Measurements from ENCODE around the gene LIMD2.

LIMD2 gene

DNA sequence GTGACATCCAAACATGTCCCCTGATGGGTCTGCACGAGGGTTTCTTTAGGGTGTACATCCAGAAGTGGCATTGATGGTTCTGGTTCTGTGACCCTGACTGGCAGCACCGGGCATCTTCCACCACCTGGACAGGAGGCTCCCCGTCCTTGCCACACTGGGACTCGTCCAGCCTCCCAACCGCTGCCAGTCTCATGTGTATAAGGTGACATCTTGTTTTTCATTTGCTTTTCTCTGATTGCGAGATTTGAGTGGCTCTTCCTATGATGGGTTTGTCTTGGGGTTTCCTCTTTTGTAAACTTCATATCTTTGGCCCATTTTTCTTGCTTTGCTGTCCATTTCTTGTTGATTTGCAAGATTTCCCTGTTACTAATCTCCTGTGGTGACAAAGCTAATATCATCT, 9.2 kb upstream of the LIMD2 start:
- no peak overlapping the region for H2AFZ ChIP-seq (ENCODE audit: low read length, unreplicated experiment)
- H3K36me3 ChIP-seq (ENCODE audit: insufficient read depth, low read length), result peaks cover 3% of the 10 kb centered on the region; the same call in 1 of the 2 replicates
- no peak overlapping the region for H3K27ac ChIP-seq (ENCODE audit: low read depth, low read length)

DNA sequence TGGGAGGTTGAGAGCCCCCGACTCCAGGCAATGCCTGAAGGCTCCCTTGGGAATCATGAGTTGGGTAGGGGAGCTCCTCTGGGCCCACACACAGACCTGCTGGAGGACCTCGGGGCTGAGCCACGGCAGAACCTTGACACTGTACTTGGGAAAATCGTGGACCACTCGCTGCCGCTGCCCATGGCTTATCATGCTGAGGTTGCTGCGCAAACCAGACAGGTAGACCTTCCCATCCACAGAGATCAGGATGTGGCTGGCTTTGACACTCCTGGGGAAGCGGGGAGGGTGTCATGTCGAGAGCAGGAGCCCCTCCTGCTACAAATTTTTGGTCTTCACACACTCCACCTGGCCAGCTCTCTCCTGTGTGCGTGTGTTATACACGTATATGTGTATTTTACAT, 7.2 kb upstream of the LIMD2 start:
- Histone ChIP-seq H3K4me3 (ENCODE audit: low read depth, low read length) (no peak overlapping the region), H3K27ac (ENCODE audit: low read depth, low read length) (no peak overlapping the region), H3K4me1 (ENCODE audit: control insufficient read depth, insufficient read depth, low read length, unreplicated experiment) (peaks cover 8% of the 10 kb centered on the region), H3K36me3 (ENCODE audit: insufficient read depth, low read length) (peaks cover 7% of the 10 kb centered on the region; the same call in 1 of the 2 replicates), H2AFZ (ENCODE audit: low read length, unreplicated experiment) (no peak overlapping the region), H3K27me3 (ENCODE audit: insufficient read depth, low read length) (no peaks in the 10 kb centered on the region), H3K79me2 (ENCODE audit: control insufficient read depth, insufficient read depth, low read length, unreplicated experiment) (peaks cover 9% of the 10 kb centered on the region)

More for the DNA sequence above, 9.2 kb upstream of the LIMD2 start:
- Histone ChIP-seq H3K4me1 (ENCODE audit: control insufficient read depth, insufficient read depth, low read length, unreplicated experiment) (no peaks in the 10 kb centered on the region), H3K27me3 (ENCODE audit: insufficient read depth, low read length) (no peaks in the 10 kb centered on the region), H3K79me2 (ENCODE audit: control insufficient read depth, insufficient read depth, low read length, unreplicated experiment) (no peaks in the 10 kb centered on the region), H3K4me3 (ENCODE audit: low read depth, low read length) (no peak overlapping the region)

DNA sequence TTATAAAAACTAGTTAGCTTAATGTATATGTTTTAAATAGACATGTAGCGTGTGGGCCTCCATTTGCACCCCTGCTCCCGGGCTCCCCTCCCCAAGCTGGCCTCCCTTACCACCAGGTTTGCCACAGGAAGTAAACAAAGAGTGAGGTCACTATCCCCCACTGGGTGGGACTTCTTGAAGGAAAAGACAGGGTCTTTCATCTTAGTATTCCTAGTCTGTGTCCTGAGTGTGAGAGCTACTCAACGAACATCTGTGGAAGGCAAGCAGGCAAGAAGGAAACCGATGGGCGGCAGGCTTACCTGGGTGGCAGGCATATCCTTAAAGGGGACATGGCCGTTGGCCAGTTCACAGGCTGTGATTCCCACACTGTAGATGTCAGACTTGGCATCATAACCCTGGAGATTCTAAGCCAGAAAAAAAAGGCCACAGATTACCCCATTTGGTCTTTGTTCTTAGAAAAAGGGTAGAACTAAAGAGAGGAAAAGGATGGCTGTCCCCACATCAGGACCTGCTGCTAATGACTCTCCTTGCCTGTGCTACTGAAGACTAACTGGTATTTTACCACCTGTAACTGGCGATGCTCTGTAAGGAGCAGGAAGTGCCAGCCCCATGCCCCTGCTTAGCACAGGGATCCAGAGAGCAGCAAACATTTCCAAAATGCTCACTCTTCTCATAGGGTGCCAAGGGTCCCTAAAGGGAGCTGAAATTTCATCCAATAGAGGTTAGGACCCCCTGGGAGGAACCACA, 6.6 kb upstream of the LIMD2 start:
- peaks cover 13% of the 10 kb centered on the region for H3K79me2 ChIP-seq (ENCODE audit: control insufficient read depth, insufficient read depth, low read length, unreplicated experiment)
- H3K27ac ChIP-seq (ENCODE audit: low read depth, low read length), result no peak overlapping the region
- peaks cover 7% of the 10 kb centered on the region; the same call in 1 of the 2 replicates for H3K36me3 ChIP-seq (ENCODE audit: insufficient read depth, low read length)
- H3K4me3 ChIP-seq (ENCODE audit: low read depth, low read length), result no peak overlapping the region
- H2AFZ ChIP-seq (ENCODE audit: low read length, unreplicated experiment), result no peak overlapping the region
- H3K27me3 ChIP-seq (ENCODE audit: insufficient read depth, low read length), result no peaks in the 10 kb centered on the region
- peaks cover 12% of the 10 kb centered on the region for H3K4me1 ChIP-seq (ENCODE audit: control insufficient read depth, insufficient read depth, low read length, unreplicated experiment)

DNA sequence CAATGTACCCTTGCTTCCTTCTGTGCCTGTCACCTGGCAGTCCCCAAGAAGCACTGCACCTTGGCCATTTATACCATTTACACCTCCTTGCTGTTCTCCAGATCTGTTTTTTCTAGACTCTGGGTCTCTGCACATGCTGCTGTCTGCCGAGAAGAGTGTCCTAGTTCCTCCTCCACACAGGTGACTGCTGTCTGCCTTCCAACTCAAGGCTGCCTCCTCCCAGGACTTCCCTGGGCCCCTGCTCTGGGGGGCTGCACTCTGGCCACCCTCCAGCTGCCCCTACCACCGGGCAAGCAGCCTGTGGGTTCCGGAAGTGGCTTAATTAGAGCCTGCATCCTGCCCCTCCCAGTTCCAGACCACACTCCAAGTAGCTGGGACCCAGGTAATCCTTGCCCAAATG, 5.7 kb upstream of the LIMD2 start:
- Histone ChIP-seq H3K4me3 (ENCODE audit: low read depth, low read length) (no peak overlapping the region), H3K36me3 (ENCODE audit: insufficient read depth, low read length) (peaks cover 7% of the 10 kb centered on the region; the same call in 1 of the 2 replicates), H3K79me2 (ENCODE audit: control insufficient read depth, insufficient read depth, low read length, unreplicated experiment) (peaks cover 21% of the 10 kb centered on the region), H3K27ac (ENCODE audit: low read depth, low read length) (no peak overlapping the region), H2AFZ (ENCODE audit: low read length, unreplicated experiment) (no peak overlapping the region), H3K27me3 (ENCODE audit: insufficient read depth, low read length) (no peaks in the 10 kb centered on the region), H3K4me1 (ENCODE audit: control insufficient read depth, insufficient read depth, low read length, unreplicated experiment) (peaks cover 16% of the 10 kb centered on the region)

DNA sequence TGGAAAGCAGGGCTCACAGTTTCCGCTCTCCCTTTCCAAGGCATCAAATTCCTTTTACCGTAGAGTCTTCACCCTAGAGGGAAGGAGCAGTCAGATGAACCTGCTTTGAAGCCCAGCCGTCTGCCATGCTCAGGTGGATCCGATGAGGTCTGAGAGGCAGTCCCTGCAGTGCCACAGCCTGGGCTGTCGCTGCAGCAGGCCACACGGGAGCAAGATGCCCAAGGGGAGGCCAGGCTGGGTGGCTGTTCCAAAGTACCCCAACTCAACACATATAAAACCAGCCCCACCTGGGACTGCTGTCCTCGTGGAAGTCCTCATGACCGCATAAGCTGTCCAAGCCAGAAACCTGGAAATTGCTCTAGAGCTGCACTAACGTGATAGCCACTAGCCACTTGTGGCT, 4.9 kb upstream of the LIMD2 start:
- Histone ChIP-seq H2AFZ (ENCODE audit: low read length, unreplicated experiment) (no peak overlapping the region), H3K4me3 (ENCODE audit: low read depth, low read length) (no peak overlapping the region), H3K4me1 (ENCODE audit: control insufficient read depth, insufficient read depth, low read length, unreplicated experiment) (peaks cover 16% of the 10 kb centered on the region), H3K27ac (ENCODE audit: low read depth, low read length) (no peak overlapping the region), H3K27me3 (ENCODE audit: insufficient read depth, low read length) (no peaks in the 10 kb centered on the region), H3K36me3 (ENCODE audit: insufficient read depth, low read length) (peaks cover 7% of the 10 kb centered on the region; the same call in 1 of the 2 replicates), H3K79me2 (ENCODE audit: control insufficient read depth, insufficient read depth, low read length, unreplicated experiment) (peaks cover 21% of the 10 kb centered on the region)

DNA sequence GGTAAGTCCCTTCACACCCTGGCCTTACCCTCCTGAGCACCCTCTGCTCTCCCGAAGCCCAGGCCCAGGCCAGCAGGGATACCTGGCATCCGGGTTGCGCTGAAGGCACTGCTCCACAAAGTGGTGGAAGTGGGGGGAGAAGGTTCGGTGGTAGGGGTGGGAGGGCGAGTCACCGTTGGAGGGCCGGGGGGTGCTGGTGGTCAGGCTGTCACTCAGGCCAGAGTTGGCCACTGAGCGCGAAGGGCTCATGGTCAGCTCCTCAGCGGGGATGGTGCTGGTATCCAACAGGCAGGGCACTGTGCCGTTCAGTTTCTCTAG, 4.3 kb upstream of the LIMD2 start:
- H3K27ac ChIP-seq (ENCODE audit: low read depth, low read length), result no peak overlapping the region
- H3K27me3 ChIP-seq (ENCODE audit: insufficient read depth, low read length), result no peaks in the 10 kb centered on the region
- H3K36me3 ChIP-seq (ENCODE audit: insufficient read depth, low read length), result peaks cover 7% of the 10 kb centered on the region; the same call in 1 of the 2 replicates
- H3K4me3 ChIP-seq (ENCODE audit: low read depth, low read length), result no peak overlapping the region
- peaks cover 21% of the 10 kb centered on the region for H3K79me2 ChIP-seq (ENCODE audit: control insufficient read depth, insufficient read depth, low read length, unreplicated experiment)
- H2AFZ ChIP-seq (ENCODE audit: low read length, unreplicated experiment), result no peak overlapping the region
- peaks cover 17% of the 10 kb centered on the region for H3K4me1 ChIP-seq (ENCODE audit: control insufficient read depth, insufficient read depth, low read length, unreplicated experiment)

DNA sequence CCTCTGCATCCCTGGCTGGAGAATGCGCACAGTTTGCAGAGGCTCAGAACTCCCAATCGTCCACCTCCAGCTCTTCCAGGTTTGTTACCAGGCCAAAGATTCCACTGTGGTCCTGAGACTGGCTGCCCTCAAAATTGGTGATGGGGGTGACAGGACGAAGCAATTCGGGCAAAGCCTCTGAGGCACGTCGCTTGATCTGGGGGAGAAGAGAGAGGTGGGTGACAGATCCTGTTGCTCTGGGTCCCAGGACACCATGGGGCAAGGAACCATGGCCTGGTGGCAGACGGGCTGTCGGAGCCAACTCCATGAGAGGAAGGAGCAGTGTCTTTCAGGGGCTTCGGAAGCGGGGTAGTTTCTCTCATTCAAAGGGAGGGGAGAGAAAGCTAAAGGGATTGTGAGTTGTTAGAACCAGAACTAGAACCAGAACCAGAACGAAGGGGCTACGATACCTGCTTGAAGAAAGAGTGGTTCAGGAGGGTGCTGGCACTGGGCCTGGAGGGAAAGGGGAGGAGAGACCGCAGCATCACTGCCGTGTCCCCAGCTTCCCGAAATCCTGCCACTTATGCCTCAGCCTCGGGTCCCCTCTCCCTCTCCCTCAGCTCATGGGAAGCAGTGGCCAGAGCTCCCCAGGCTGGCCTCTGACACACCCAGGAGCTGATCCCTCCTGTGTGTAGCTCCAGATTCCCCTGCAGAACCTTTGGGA, 3.8 kb upstream of the LIMD2 start:
- peaks cover 7% of the 10 kb centered on the region; the same call in 1 of the 2 replicates for H3K36me3 ChIP-seq (ENCODE audit: insufficient read depth, low read length)
- peaks cover 21% of the 10 kb centered on the region for H3K79me2 ChIP-seq (ENCODE audit: control insufficient read depth, insufficient read depth, low read length, unreplicated experiment)
- H3K27ac ChIP-seq (ENCODE audit: low read depth, low read length), result no peak overlapping the region
- no peaks in the 10 kb centered on the region for H3K27me3 ChIP-seq (ENCODE audit: insufficient read depth, low read length)
- peaks cover 22% of the 10 kb centered on the region for H3K4me1 ChIP-seq (ENCODE audit: control insufficient read depth, insufficient read depth, low read length, unreplicated experiment)
- no peak overlapping the region for H2AFZ ChIP-seq (ENCODE audit: low read length, unreplicated experiment)
- no peak overlapping the region for H3K4me3 ChIP-seq (ENCODE audit: low read depth, low read length)

DNA sequence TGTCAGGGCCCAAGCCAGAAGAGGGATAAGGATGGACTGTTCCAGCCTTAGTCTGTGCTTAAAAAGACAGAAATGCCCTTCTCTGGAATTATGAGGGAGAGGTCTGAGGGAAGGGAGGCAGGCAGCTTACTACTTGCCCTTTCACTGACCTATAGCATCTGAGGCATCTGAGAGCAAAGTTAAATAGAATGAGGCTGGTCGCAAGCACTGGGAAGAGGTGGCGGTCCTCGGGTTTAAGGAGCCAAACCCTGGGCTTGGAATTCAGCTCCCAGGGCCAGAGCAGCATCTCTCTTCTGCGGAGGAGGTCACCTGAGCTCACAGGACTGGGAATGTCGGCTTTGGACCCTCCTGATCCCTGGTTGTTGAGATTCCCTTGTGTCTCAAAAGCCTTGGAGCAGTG, 3.1 kb upstream of the LIMD2 start:
- Histone ChIP-seq H3K36me3 (ENCODE audit: insufficient read depth, low read length) (peaks cover 7% of the 10 kb centered on the region; the same call in 1 of the 2 replicates), H3K27me3 (ENCODE audit: insufficient read depth, low read length) (no peaks in the 10 kb centered on the region), H3K4me3 (ENCODE audit: low read depth, low read length) (no peak overlapping the region), H3K27ac (ENCODE audit: low read depth, low read length) (no peak overlapping the region), H3K4me1 (ENCODE audit: control insufficient read depth, insufficient read depth, low read length, unreplicated experiment) (peaks cover 24% of the 10 kb centered on the region), H2AFZ (ENCODE audit: low read length, unreplicated experiment) (no peak overlapping the region), H3K79me2 (ENCODE audit: control insufficient read depth, insufficient read depth, low read length, unreplicated experiment) (peaks cover 21% of the 10 kb centered on the region)

DNA sequence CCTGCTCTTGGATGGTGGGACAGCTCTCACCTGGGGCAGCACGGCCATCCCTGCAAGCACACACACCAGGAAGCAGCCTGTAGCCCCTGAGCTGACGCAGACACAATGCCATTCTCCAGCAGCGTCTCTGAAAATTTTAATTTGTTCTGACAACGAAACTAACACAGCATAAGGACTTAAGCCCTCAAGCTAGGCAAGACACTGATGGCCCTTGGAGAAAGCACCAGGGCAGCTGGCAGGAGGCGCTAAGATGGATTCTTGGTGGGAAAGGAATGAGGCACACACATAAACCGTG, 2.7 kb upstream of the LIMD2 start:
- no peaks in the 10 kb centered on the region for H3K27me3 ChIP-seq (ENCODE audit: insufficient read depth, low read length)
- peaks cover 21% of the 10 kb centered on the region for H3K79me2 ChIP-seq (ENCODE audit: control insufficient read depth, insufficient read depth, low read length, unreplicated experiment)
- no peak overlapping the region for H2AFZ ChIP-seq (ENCODE audit: low read length, unreplicated experiment)
- peaks cover 24% of the 10 kb centered on the region for H3K4me1 ChIP-seq (ENCODE audit: control insufficient read depth, insufficient read depth, low read length, unreplicated experiment)
- peaks cover 7% of the 10 kb centered on the region; the same call in 1 of the 2 replicates for H3K36me3 ChIP-seq (ENCODE audit: insufficient read depth, low read length)
- H3K27ac ChIP-seq (ENCODE audit: low read depth, low read length), result no peak overlapping the region
- H3K4me3 ChIP-seq (ENCODE audit: low read depth, low read length), result peak overlapping the region; percentile 62; the same call in 1 of the 2 replicates

DNA sequence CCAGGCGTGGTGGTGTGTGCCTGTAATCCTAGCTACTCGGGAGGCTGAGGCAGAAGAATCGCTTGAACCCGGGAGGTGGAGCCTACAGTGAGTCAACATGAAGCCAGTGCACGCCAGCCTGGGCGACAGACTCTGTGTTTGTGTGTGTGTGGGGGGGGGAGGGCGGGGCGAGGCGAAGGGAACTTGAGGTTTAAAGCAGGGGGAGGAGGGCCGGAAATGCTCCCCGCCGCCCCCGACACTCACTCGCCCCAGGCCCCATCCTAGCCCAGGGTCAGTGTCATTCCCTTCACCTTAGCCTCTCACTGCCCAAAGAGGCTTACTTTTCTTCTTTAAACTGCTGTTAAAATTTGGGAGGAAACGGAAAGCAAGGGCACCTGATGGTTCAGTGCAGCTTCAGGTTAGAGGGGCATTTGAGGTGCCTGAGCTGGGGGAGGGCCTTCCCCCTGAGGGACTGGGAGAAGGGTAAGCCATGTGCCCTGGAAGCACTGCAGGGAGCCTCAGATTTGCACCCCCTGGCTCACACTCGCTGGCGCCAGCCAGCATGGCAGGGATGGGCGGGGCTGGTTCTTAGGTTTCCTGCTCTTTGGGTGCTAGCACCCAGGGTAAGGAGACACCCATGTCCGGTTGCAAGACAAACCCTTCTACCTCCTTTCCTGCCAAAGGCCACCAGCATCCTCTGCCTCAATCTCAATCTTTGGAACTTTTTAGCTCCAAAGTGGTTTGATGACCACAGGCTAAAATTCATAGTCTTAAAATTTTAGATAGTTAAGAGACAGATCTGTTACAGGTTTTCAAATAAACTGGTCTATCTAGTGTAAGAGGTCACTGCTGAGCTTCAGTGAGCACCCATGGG, 2.2 kb upstream of the LIMD2 start:
- H3K79me2 ChIP-seq (ENCODE audit: control insufficient read depth, insufficient read depth, low read length, unreplicated experiment), result peaks cover 21% of the 10 kb centered on the region
- H2AFZ ChIP-seq (ENCODE audit: low read length, unreplicated experiment), result no peak overlapping the region
- H3K27me3 ChIP-seq (ENCODE audit: insufficient read depth, low read length), result no peaks in the 10 kb centered on the region
- no peak overlapping the region for H3K27ac ChIP-seq (ENCODE audit: low read depth, low read length)
- H3K4me3 ChIP-seq (ENCODE audit: low read depth, low read length), result peak overlapping the region; percentile 87
- peaks cover 7% of the 10 kb centered on the region; the same call in 1 of the 2 replicates for H3K36me3 ChIP-seq (ENCODE audit: insufficient read depth, low read length)
- H3K4me1 ChIP-seq (ENCODE audit: control insufficient read depth, insufficient read depth, low read length, unreplicated experiment), result peaks cover 24% of the 10 kb centered on the region
